NCI-H2196 (cell line): ENCODE data around the gene SERTAD1.

Experiments
- DNase-seq: peaks from one replicate; lab custom pipeline; 2025; ENCODE audit not compliant: unreplicated experiment; lab: John Stamatoyannopoulos, UW

Gene SERTAD1

GRCh38 chr19:40380199-40381037 is 45.4 kb downstream of the SERTAD1 start:
- no peak for DNase-seq

GRCh38 chr19:40379446-40380198 is 46.2 kb downstream of the SERTAD1 start:
- DNase-seq: no peak

GRCh38 chr19:40378509-40378908 is 47.3 kb downstream of the SERTAD1 start:
- DNase-seq: no peak

- no peak for DNase-seq
These were observed 47.9 kb downstream of the SERTAD1 start for GRCh38 chr19:40377876-40378385.

- no peak for DNase-seq
These were observed 49.4 kb downstream of the SERTAD1 start for GRCh38 chr19:40376286-40376862.

- DNase-seq: no peak
These were observed 51.7 kb downstream of the SERTAD1 start for GRCh38 chr19:40374084-40374483.

- DNase-seq: no peak
These were observed 54.0 kb downstream of the SERTAD1 start for GRCh38 chr19:40371802-40372122.
